Mucosa of descending colon (tissue), 3 donors: Measurements from ENCODE around the gene IL11RA. TPM values are rescaled to one million over a fixed set of nuclear protein-coding genes. Genes with fewer than 3 reads are reported as not detected.

Experiments
- ATAC-seq: fragments of 200-7000 bp; cut with Tn5 transposase; one replicate; pipeline ENCODE4 v1.9.1; 2020; ENCODE audit warnings: mild to moderate bottlenecking, moderate library complexity
- DNase-seq, 3 donors: peaks; one replicate each; pipeline ENCODE4 v3.0.0-alpha.2; 2020
- H3K36me3 ChIP-seq: fragments of 200-600 bp; one replicate; pipeline ENCODE4 v1.8.0; 2021; ENCODE audit warnings: low read depth, mild to moderate bottlenecking
- H3K4me1 ChIP-seq: fragments of 200-600 bp; one replicate; pipeline ENCODE4 v1.8.0; 2021; ENCODE audit warnings: low read depth, mild to moderate bottlenecking
- H3K4me3 ChIP-seq: fragments of 200-600 bp; one replicate; pipeline ENCODE4 v1.8.0; 2021; ENCODE audit warnings: mild to moderate bottlenecking
- H3K9me3 ChIP-seq: fragments of 200-600 bp; one replicate; pipeline ENCODE4 v1.8.0; 2021; ENCODE audit warnings: mild to moderate bottlenecking
- intact Hi-C, 2 donors: fragments of 100-400 bp; cut with DNase I in 1 of 2; cut with micrococcal nuclease in 1 of 2; formaldehyde crosslinking; loops; one replicate each; pipeline versions ENCODE4 v1.11.0 to v1.11.1; 2022; cut with DNase I, micrococcal nuclease
- total RNA-seq, 3 donors: library from RNA; stranded (reverse); fragmentation: NEBNext Ultra II Directional in 2 of 3; extraction: Animal tissue kit (Norgen Biotek cat#: 25700) in 2 of 3; gene quantifications; one replicate each; pipeline versions ENCODE4 v1.2.1 to v1.2.4, GENCODE V29; 2021 to 2023
- TF ChIP-seq, protein P1 (sequence below): fragments of 200-600 bp; IDR thresholded peaks from one replicate; pipeline ENCODE4 v1.8.0; 2022; ENCODE audit warnings: antibody characterized with exemption, mild to moderate bottlenecking
- donor health status: DM: no; HTN: no; CAD: no; lungs with moderate emphysema.
- donor health status: DM: no; HTN: no; CAD: no.
- donor health status: DM: no; HTN: yes; CAD: no.

IL11RA gene
- total RNA-seq, 3 donors from 2014 or later = 18.8 to 57.4 (median 41.0) TPM

DNA sequence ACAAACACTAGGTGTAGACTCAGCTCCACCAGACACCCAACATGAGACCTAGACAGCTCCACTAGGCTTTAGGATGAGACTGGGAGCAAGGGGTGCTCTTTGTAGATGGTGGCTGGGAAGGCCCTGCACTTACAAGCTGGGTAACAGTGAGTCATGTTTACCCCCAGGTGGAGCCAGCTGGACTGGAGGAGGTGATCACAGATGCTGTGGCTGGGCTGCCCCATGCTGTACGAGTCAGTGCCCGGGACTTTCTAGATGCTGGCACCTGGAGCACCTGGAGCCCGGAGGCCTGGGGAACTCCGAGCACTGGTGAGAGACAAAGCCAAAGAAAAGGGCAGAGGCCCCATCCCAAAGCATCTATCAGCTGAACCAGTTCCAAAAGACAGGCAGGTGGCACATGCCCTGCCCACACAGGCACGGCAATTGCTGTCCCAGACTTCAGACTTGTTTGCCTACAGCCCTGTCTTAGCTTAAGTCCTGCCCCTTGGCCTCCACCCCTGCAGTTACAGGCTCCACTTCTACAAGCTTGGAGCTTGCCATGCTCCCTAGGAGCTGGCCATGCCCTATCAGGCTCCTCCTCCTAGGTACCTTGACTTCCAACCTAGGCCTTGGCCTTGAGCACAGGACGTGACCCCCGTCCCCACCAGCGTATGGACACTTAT, 7.7 kb downstream of the IL11RA start:
- intact Hi-C loops = no loop called here
- no peak overlapping the region for H3K4me3 ChIP-seq
- peaks cover 14% of the 10 kb centered on the region for H3K4me1 ChIP-seq
- peak; percentile 73 for ATAC-seq
- DNase-seq = peak in 2 of 3 donors; percentile 47 to 50
- TF ChIP-seq, protein P1, sequence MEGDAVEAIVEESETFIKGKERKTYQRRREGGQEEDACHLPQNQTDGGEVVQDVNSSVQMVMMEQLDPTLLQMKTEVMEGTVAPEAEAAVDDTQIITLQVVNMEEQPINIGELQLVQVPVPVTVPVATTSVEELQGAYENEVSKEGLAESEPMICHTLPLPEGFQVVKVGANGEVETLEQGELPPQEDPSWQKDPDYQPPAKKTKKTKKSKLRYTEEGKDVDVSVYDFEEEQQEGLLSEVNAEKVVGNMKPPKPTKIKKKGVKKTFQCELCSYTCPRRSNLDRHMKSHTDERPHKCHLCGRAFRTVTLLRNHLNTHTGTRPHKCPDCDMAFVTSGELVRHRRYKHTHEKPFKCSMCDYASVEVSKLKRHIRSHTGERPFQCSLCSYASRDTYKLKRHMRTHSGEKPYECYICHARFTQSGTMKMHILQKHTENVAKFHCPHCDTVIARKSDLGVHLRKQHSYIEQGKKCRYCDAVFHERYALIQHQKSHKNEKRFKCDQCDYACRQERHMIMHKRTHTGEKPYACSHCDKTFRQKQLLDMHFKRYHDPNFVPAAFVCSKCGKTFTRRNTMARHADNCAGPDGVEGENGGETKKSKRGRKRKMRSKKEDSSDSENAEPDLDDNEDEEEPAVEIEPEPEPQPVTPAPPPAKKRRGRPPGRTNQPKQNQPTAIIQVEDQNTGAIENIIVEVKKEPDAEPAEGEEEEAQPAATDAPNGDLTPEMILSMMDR = no peak
- H3K36me3 ChIP-seq = no peaks in the 10 kb centered on the region
- H3K9me3 ChIP-seq = no peaks in the 10 kb centered on the region

DNA sequence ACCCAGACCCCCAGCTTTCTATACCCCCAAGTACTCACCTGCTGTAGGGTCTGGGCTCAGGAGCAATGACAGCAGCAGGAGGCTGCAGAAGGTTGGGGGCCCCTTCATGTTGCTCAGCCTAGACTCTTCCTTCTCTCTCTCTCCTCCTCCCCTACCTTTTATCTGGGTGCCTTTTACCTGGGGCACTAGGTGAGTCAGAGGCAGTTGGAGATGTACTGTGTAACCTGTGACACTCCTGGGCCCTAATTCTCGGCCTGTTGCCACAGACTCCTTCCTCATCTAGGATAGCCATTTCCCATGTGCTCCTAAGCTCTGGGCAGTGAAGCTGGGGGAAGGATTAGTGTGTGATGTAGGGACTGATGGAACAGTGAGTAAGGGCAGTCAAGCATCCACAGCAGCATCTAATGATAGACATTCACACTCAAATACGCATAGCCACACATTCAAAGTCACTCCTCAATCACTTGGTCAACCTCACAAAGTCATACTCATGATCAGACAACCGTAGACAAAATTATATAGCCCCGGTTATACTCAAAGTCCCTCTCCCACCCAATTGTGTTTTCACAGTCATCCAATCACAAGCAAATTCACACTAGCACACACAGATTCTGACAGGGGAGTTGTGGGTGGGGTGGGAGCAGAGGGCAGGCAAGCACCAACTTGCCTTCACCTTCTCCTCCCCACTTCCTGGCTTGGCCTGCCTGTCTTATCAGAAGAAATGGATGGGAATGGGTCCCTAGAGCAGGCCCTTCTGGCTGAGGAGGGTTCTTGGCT, 10.7 kb downstream of the IL11RA start, which contains the start of gene CCL27:
TSS of gene CCL27 (minus strand) at position 132 of the 777 bp plus-strand sequence. CDS start at position 108, 24 bp downstream.
- TF ChIP-seq, protein P1 = no peak
- H3K9me3 ChIP-seq = no peaks in the 10 kb centered on the region
- peaks cover 3% of the 10 kb centered on the region for H3K36me3 ChIP-seq
- intact Hi-C loops = no loop called here
- ATAC-seq (no peak), DNase-seq (no peak)
- H3K4me3 ChIP-seq = no peak within 1 kb of the TSS
- H3K4me1 ChIP-seq = peaks cover 11% of the 10 kb centered on the region

DNA sequence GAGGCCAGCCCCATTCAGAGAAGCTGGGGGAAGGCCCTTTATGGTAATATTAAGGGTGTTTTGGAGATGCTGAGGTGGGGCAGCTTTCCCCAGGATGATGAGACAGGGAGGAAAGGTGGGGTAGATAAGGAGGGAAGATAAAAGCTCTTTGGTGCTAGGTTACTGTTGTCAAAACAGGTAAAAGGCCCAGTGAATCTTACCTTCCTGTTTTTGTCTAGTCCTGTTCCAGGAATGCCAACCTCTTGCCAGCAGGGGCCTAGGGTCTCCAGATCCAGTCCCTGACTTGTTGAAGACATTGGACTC, 11.3 kb downstream of the IL11RA start:
- ATAC-seq = no peak
- H3K36me3 ChIP-seq = peaks cover 3% of the 10 kb centered on the region
- no peak for DNase-seq
- H3K4me1 ChIP-seq = peaks cover 11% of the 10 kb centered on the region
- intact Hi-C loops = no loop called here
- no peak overlapping the region for H3K4me3 ChIP-seq
- no peaks in the 10 kb centered on the region for H3K9me3 ChIP-seq
- TF ChIP-seq, protein P1 = no peak

DNA sequence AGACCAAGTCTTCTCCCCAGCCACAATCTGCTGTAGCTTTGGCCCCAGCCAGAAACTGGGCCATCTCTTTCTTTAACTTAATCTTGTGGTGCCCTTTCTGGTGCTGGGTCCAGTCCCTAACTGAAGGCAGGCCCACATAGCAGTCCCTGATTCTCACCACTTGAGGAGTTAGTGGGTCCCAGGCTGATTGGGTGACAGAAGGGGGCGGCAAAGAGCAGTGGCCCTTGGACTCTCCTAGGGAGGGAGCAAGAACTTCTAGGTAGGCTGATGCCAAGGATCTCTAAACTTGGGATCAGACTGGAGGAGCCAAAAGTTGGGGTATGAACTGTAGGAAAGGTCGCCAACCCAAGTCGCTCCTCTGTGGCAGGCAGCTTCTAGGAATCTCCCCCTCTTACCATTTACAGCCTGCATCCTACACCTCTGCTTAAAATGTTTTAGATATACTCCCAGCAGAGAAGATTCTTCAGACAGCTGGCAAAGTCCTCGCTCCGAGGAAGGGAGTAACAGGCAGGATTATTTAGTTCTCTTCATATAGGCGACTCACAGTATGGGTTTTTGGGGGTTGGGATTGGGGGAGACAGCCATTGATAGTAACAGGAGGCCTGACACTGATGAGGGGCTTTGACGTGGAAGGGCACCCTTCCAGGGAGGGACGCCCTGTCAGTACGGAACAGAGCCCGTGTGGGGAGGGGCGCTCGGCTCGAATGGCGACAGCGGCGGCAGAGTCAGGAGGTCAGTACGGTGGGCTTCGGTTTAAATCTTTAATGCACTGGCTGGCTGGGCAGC, 12.5 kb downstream of the IL11RA start:
- DNase-seq = peak; percentile 77 to 97 (median 92)
- Histone ChIP-seq H3K36me3 (peaks cover 3% of the 10 kb centered on the region), H3K9me3 (no peaks in the 10 kb centered on the region), H3K4me3 (no peak overlapping the region), H3K4me1 (peaks cover 10% of the 10 kb centered on the region)
- TF ChIP-seq, protein P1 = peak; percentile 87
- peak; percentile 39 for ATAC-seq
- intact Hi-C loops = no loop called here

DNA sequence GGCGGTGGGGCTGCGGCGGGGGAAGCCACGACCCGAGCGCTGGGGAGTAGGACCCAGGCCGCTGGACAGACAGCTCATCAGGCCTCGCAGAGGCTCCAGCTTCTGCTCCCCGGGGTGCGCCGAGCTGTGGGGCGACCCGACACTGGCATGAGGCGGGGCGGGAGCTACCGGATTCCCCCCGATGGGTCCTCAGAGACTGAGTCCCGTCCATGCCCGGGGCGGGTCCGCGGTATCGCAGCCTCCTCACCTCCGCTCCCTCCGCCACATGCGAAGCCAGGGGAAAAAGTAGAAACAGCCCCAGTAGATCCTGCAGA, 13.0 kb downstream of the IL11RA start:
- Histone ChIP-seq H3K9me3 (no peaks in the 10 kb centered on the region), H3K4me1 (peaks cover 4% of the 10 kb centered on the region), H3K4me3 (no peak overlapping the region), H3K36me3 (peaks cover 3% of the 10 kb centered on the region)
- ATAC-seq = peak; percentile 2
- no peak for DNase-seq
- TF ChIP-seq, protein P1 = no peak
- intact Hi-C loops = no loop called here
